Measurements from ENCODE around the gene NXT1.

Gene NXT1

DNA sequence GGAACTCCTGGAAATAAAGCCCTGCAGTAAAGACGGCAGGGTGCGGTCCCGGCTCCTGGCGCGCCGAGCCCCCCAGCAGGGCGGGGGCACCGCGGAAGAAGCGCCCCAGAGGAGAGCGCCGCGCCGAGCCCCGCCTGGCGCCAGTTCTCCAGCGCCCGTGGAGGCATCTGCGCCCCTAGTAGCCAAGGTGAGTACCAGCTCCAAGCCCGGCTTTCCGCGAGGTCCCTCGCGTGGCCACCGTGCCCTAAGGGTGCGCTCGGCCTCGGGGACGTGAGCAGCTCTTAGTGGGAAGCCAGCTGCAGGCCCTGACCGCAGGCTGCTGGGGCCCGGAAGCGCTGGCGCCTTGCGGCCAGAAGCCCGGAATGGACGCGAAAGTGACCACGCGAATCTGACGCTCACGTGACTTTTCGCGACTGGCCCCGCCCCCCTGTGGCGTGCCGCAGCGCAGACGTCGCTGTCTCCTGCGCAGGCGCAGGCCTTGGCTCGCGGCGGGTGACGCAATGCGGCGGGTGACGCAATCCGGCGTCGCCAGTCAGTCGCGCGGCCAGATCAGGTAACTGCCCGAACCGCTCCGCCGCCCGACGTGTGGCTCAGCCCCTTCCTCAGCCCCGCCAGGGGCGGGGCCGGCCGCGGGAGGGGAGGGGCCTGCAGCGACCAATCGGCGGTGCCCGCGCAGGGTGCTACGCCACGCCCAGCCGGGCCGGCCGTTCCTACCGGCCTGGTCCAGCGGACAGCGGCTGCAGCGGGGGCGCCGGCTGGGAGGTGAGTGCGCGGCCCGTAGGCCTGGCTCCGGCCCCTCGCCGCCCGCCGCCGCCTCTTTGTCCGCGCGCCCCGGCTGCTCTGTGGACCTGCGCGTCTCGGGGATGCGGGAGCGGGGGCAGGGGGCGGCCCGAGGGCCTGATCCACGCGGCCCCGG, 11.1 kb downstream of the NXT1 start, which contains the start of gene GZF1:
Gene GZF1 (plus strand): TSS at position 707 of the 916 bp plus-strand sequence. CDS start 2,202 bp downstream, outside the sequence.
- DNase-seq = peak; percentile 87 to 99

DNA sequence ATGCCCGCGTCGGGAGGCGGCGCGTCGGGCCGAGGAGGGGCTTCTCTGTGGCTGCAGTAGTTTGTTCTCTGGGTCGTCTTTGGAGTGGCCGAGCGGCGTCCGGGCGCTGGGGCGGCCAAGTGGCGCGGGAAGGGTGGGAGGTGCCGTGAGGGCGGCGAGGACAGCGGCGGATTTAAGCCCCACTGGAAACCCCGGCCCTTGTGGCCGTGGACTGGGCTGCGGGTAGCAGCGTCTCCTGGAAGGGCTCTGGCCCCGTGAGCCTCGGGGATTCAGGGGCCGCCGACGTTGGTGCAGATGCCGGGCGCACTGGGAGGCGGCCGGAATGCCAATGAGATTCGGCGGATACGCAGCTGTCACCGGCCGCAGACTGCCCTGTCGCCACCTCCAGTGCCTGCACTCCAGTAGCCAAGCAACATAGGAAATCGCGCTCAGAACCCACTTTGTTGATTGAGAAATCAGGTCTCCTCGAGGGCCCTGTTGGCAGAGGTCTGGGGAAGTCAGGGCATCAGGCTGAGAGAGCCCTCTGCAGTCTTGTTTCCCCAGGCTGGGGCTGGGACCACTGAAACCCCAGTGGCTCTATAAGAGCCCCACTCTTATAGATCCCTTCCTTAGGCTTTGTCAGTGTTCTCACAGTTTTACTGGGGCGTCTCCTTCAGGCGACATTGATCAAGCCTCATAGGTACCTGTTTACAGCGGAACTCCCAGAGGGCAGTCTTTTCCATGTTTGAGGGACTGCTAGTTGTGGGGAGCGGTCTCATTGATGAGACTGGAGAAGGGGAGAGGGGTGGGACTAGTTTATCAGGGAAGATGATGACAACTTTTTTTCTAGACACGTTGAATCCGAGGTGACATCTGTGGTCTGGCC, 12.0 kb downstream of the NXT1 start:
- peak in 1 of 2 experiments; percentile 46 for DNase-seq

DNA sequence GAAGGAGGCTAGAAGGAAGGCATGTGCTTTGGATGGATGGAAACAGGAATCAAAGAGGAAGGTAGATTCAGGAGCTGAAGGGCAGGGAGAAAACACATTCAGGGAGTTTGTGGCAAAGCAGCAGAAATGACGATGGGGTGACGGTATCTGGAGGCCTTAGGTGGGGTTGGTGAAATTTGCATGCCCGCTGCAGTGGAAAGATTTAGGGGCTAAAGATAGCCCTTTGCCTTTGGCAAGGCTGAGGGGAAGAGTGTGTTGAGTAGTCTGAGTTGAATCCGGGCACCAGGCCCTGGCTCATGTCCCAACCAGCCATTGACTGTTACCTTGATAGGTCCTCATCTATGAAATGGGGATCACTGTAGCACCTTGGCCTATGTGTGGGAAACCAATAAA, 12.7 kb downstream of the NXT1 start:
- DNase-seq = no peak

DNA sequence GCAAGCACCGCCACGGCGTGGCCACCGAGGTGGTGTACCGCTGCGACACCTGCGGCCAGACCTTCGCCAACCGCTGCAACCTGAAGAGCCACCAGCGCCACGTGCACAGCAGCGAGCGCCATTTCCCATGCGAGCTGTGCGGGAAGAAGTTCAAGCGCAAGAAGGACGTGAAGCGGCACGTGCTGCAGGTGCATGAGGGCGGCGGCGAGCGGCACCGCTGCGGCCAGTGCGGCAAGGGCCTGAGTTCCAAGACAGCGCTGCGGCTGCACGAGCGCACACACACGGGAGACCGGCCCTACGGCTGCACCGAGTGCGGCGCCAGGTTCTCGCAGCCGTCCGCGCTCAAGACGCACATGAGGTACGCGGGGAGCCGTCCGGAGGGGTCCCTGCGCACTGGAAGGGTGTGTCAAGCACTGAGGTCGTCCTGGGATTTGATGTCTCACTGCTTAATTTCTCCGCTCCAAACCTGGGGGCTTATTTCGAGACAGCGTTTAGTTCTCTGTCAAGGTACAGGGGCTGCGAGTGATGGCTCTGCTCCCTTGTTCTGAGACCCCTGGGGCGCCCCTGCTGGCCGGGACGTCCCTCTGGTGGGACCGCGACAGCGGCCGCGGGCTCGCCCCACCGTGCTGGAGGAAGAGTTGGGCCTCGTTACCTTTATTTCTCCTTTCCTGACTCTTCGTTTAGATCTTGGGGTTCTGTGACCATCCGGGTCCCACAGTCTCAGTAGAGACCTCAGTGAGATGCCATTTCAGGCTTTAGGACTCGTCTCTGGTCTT, 15.0 kb downstream of the NXT1 start:
- no peak for DNase-seq

DNA sequence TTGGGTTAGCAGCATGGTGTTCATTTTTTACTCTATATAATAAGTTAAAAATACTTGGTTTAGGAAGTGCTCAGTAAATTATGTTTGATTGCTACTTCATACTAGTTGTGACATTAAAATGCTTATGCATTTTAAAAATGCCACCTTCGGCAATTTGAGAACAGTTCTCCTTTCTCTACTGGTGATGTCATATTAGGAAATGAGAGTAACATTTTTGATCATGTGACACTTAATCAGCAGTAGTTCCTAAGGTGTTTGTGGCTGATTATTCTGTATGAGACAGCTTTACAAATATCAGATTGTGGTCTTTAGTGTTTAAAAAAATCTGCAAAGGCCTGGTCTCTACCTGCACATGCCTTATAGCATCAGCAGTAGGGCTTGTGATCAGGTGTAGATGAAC, 15.8 kb downstream of the NXT1 start:
- DNase-seq = no peak

DNA sequence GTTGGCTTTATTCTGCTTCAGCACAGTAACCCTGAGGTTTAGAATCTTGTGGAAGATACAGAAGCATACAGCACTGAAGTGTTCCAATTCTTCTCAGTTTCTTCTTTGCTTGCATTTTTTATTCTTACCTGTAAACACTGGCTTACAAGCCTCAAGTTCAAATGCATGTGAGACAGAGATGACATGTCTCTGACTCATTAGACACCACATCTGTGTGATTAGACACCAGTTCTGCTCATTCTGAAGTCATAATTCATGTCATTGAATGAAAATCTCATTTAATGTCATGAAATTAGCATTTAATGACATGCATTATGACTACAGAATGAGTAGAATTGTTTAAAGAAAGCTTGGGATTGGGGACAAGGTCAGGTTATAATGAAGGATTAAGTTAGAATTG, 17.2 kb downstream of the NXT1 start:
- DNase-seq = no peak

DNA sequence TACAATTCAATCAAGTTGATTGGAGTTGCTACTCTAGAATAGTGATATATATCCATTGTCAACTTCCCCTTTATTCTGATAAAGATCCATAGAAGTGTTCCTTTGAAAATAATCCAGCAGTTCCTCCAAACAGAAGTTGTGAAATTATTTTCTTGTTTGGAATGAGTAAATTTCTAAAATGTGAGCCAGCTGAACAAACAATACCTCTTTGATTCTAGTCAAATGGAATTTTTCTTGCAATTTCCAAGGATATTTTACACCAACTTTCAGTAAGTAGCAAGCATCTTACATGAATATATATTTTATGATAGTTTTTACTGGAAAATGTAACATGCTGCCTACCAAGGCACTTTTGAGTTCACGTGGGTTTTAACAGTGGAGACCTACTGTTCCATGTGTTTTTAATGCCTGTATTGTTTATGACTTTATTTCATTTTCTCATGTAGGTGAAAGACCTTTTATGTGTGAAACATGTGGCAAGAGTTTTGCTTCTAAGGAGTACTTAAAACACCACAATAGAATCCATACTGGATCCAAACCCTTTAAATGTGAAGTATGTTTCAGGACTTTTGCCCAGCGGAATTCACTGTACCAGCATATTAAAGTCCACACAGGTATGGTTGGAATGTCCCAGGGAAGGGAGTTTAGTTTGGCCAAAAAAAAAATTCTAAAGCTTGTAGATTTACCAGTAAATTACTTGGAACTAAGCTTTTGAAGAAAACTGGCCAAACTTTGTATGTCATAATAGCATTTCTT, 17.9 kb downstream of the NXT1 start:
- DNase-seq = no peak

DNA sequence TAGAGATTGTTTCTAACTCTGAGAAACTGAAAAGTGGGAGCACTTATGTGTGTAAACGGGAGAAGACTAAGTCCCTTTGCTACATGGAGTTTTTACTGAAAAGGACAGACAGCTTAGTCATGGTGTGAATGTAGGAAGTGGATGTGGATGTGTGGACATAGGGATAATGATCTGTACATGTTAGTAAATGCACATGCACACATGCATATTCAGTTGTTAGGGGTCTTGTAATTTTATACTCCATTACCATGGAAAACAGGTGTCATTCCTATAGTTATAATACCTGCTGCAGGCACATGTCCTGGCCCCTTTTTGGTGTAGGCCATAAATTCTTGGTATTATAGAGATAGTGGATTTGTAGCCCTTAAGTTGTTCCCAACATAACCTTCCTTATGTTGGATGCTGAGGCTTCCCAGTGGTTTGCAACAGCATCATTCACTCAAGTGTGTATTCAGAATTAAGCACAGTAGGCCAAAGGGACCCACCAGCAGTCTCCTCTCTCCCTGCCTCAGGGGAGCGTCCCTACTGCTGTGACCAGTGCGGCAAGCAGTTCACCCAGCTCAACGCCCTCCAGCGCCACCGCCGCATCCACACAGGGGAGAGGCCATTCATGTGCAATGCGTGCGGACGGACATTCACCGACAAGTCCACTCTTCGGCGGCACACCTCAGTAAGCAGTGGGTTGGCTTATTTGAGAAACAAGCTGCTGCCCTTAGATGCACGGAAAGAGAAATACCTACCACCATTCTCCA, 18.7 kb downstream of the NXT1 start:
- no peak for DNase-seq

DNA sequence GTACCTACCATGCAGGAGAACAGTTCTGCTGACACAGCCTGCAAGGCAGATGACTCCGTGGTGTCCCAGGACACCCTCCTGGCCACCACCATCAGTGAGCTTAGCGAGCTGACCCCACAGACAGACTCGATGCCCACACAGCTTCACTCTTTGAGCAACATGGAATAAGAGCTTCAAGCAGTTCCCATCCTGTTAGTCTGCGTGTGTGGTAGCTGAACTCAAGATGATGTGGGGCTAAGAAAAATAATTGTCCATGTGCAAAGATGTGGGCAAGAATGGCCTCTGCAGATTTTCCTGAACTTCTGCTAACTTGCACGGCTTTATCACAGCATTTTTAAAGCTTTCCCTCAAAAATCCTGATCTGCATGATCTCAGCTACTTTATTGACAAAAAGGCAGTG, 19.7 kb downstream of the NXT1 start:
- DNase-seq = no peak

DNA sequence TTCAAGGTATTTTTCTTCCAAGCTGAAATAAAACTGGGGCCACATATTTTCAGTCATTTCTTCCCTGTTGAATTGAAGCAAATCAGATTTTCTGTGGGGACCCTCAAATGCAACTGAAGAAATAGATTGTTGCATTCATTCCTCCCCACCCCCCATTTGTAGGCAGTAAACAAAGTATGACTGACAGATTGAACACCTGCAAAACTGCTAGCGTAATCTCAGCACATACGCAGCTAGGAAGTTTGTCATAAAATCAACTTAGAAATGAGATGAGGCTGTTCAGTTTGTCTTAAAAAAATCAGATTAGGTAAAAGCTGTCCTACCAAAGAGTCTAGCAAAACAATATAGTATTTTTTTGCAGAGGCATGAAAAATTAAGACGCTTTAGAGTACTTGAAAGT, 20.3 kb downstream of the NXT1 start:
- DNase-seq = no peak

DNA sequence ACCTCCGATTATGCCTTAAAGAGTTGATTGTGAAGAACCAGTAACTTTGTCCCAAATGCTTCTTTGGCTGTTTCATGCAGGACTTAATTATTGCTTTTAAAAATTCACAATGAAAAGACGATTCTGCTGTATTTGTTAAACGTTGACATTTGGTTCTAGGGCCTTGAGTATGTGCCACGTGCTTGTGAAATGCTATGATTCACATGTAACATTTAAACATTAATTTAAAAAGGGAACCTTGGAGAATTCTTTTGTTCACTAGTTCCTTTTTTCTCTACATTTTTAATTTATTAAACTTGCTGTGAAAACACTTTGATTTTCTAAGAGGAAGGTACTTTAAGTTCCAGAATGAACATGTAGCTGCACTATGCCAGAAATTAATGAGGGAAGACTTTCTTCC, 20.9 kb downstream of the NXT1 start:
- no peak for DNase-seq

DNA sequence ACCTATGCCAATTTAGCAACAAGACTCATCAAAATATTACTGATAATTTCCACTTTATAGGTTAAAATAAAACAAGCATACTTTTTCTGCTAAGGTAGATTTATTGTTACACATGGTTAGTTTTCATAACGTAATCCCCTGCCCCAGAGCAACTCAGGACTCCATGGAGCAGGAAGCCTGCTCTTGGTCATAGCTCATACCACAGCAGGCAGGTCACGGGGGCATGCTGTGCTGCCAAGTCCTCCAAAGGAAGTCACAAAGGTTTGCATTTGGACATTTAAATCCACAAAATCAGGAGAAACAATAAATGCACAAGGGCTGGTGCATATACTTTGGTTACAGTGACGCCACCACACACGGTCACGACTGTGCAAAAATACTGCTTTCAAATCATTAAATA, 23.9 kb downstream of the NXT1 start:
- DNase-seq = no peak

DNA sequence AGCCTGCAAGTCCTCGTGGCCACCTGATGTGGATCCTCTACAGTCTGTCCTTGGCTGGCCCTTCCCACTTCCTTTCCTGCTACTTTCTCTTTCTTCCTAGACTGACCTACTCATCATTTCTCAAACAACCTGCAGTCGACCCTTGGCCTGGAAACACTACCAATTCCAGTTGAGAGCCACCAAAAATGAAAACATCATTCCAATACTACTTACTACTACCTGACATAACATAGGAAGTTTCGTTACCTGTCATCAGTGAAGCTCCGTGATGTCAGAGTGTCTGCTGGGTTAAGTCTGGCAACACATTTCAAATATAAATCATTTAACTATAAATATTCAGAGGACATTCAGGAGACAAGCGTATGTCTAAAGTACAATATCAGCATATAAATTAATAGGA, 25.2 kb downstream of the NXT1 start:
- no peak for DNase-seq

DNA sequence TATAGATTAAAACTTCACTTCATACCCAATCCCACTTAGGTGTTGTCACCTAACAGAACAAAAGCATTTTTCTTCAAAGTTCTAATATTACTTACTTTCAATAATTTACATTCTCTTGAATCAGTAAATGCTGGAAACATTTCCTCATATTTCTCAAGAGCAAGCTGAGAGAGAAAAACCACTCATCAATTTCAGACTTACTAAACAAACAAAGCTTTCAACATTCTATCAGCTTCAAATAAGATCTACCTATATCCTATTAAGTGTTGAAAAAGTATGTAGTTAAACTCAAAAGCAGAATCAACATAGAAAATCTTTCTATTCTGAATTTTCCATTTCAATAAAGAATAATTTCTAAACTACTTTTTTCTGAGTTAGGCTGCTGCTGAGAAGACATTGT, 29.2 kb downstream of the NXT1 start:
- no peak for DNase-seq

DNA sequence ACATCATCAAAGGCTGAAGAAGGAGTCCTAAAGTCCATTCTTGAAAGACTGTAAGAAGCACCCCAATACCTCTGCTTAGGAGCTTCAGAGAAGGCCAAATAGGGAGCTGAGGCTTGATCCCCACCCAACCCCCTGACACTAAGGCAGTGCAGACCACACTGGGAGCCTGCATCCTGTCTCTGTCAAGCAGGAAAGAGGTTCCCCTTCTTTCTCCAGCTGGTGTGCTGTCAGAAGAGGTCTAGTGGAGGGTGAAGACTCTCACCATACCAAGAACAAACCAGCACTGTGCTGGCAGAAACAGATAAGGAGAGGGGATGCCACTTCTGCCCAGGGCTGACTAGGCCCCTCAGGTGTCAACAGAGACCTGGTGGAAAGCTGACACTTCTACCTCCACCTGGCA, 31.3 kb downstream of the NXT1 start:
- DNase-seq = no peak

DNA sequence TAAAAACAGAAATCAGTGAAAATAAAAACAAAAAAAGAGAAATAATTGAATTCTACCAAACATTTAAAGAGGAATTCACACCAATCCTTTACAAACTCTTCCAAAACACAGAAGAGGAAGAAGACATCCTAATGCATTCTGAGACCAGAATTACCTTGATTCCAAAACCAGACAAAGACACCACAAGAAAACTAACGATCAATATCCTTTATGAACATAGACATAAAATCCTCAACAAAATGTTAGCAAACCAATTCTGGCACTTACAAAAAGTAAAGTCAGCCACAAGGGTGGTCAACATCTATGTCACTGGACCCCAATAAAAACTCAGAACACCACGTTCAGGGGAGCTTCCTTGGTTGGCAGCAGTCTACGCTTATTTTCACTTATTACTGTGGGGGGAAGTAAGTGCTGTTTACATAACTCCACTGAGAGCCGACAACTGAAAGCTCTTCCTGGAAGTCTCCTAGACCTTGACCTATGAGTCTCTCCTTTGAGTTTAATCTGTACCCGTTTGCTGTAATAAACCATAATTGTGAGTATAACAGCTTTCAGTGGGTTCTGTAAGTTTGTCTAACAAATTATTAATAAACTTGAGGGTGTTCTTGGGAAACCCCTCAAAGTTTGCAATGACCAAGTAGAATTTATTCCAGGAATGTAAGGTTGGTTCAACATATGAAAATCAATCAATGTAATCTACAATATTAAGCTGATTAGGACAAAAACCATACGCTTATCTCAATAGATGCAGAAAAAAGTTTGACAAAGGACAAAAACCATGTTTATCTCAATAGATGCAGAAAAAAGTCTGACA, 35.9 kb downstream of the NXT1 start:
- no peak for DNase-seq

DNA sequence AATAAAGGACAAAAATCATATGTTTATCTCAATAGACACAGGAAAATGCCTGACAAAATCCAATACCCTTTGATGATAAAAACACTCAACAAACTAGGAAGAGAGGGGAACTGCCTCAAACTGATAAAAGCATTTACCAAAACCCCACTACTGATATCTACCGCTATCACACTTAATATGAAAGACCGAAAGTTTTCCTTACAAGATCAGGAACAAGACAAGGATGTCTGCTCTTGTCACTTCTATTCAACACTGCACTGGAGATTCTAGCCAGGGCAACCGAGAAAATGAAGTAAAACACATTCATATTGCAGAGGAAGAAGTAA, 36.5 kb downstream of the NXT1 start:
- no peak for DNase-seq

DNA sequence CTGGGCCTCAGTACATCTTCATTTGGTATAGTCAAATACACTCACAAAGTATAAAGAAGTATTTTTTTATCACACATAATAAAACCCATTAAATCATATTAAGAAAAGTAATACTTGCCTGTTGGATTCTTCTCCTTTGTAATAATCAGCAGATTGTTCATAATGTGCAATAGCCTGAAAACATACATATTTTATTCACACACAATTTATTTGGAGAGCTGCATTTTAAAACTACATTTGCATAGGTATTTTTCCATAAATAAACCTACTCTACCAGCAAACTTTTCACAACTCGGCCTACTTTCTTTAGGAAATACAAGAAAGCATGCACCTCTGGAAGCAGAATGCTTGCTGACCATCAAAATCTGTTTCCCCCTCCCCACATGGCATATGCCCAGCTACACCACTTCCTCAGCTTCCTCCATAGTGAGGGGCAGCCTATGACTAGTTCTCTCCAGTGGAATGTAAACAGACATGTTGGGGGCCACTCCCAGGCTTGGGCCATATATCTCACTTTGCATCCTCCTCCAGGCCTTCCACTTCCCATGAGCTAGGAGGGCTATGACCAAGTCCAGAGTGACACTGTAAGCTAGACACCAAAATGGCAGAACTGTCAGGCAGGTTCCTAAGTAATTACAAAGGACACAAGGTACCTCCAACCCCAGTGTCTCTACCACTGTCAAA, 39.6 kb downstream of the NXT1 start:
- no peak for DNase-seq

DNA sequence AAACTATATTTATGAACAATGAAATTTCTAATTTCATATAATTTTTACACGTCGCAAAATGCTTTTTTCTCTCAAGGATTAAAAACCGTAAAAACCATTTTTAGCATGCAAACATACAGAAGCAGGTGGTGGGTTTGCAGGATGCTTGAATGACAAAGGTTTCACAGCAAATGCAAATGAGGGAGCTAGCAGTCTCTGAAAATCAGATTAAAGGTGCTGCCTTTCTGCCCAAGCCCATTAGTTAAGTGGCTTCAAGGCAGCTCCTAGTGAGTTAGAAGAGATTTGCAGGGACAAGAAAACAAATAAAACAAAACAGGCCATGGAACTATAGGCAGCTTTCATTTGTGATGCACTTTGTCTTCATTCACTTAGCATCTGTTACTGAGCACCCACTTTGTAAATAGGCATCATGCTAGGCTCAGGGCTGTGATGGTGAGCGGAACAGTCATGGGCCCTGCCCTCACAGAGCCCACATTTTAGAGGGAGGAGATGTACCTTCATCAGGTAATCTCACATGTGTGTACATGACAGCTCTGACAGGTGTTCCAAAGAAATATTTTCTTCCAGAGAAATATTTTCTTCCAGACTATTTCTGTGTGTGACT, 41.2 kb downstream of the NXT1 start:
- DNase-seq = no peak
